PC-3 (cell line): Measurements from ENCODE around the gene CPEB1. TPM values are rescaled to one million over a fixed set of nuclear protein-coding genes. Genes with fewer than 3 reads are reported as not detected.

Source experiments
- ATAC-seq: fragments of 200-7000 bp; cut with Tn5 transposase; 2 replicates; pipeline ENCODE4 v1.9.1; 2020; ENCODE audit warnings: mild to moderate bottlenecking, moderate library complexity
- BruUV-seq: library from RNA; stranded (reverse); fragments of 400-500 nt; replicated peaks from 2 replicates; lab custom pipeline; 2021; lab: Mats Ljungman, UMichigan
- CTCF ChIA-PET: fragments of 300-600 bp; sonication (Branson Sonifier 250); formaldehyde crosslinking; loops from one replicate; lab custom pipeline; 2022; ENCODE audit warnings: antibody characterized with exemption; lab: Charles Lee
- POLR2A ChIA-PET: fragments of 300-600 bp; sonication (Branson Sonifier 250); formaldehyde crosslinking; loops from one replicate; lab custom pipeline; 2022; ENCODE audit warnings: antibody characterized with exemption; ENCODE audit not compliant: unreplicated experiment; lab: Charles Lee
- DNase-seq: peaks from one replicate; pipeline ENCODE4 v3.0.0-alpha.2; 2015
- H2AFZ ChIP-seq: fragments of 300-600 bp; sonication (generic); 2 replicates; pipeline ENCODE4 v1.6.0; 2016; ENCODE audit warnings: antibody characterized with exemption, low read length
- H3F3A ChIP-seq: fragments of 300-600 bp; sonication (generic); one replicate; pipeline ENCODE4 v1.6.0; 2017; ENCODE audit warnings: antibody characterized with exemption, low read length, control low read depth, mild to moderate bottlenecking; ENCODE audit not compliant: unreplicated experiment
- H3K27ac ChIP-seq: fragments of 300-600 bp; sonication (generic); 2 replicates; pipeline ENCODE4 v1.5.1; 2016; ENCODE audit warnings: mild to moderate bottlenecking, low read length
- H3K27me3 ChIP-seq: fragments of 300-600 bp; sonication (generic); 2 replicates; pipeline ENCODE4 v1.6.1; 2016; ENCODE audit warnings: low read length, mixed read lengths
- H3K36me3 ChIP-seq: fragments of 300-600 bp; sonication (generic); 2 replicates; pipeline ENCODE4 v1.6.1; 2016; ENCODE audit warnings: low read depth, mixed run types, low read length, mixed read lengths
- H3K4me1 ChIP-seq: fragments of 300-600 bp; sonication (generic); 2 replicates; pipeline ENCODE4 v1.5.1; 2016; ENCODE audit warnings: low read length; ENCODE audit not compliant: insufficient read depth
- H3K4me2 ChIP-seq: fragments of 300-600 bp; sonication (generic); 2 replicates; pipeline ENCODE4 v1.6.0; 2016; ENCODE audit warnings: low read length
- H3K4me3 ChIP-seq: fragments of 300-600 bp; sonication (generic); 2 replicates; pipeline ENCODE4 v1.5.1; 2016; ENCODE audit warnings: mild to moderate bottlenecking, low read length, mixed read lengths
- H3K79me2 ChIP-seq: fragments of 300-600 bp; sonication (generic); 2 replicates; pipeline ENCODE4 v1.6.1; 2017; ENCODE audit warnings: low read length, mixed read lengths
- H3K9ac ChIP-seq: fragments of 300-600 bp; sonication (generic); 2 replicates; pipeline ENCODE4 v1.6.0; 2016; ENCODE audit warnings: mild to moderate bottlenecking, low read length
- H3K9me2 ChIP-seq: fragments of 300-600 bp; sonication (generic); replicated peaks from 2 replicates; pipeline ENCODE4 v1.6.1; 2016; ENCODE audit warnings: mixed run types, low read length, mixed read lengths
- H3K9me3 ChIP-seq: fragments of 300-600 bp; sonication (generic); 2 replicates; pipeline ENCODE4 v1.6.1; 2016; ENCODE audit warnings: low read length, mixed read lengths
- H4K20me1 ChIP-seq: fragments of 300-600 bp; sonication (generic); 2 replicates; pipeline ENCODE4 v1.6.1; 2016; ENCODE audit warnings: low read length, mixed read lengths
- EZH2 ChIP-seq: fragments of 300-600 bp; sonication (generic); IDR thresholded peaks from one replicate; pipeline ENCODE4 v1.6.1; 2017; ENCODE audit warnings: antibody characterized with exemption, mild to moderate bottlenecking, low read length; ENCODE audit not compliant: unreplicated experiment
- EZH2phosphoT487 ChIP-seq: fragments of 300-600 bp; sonication (generic); IDR thresholded peaks from 2 replicates; pipeline ENCODE4 v1.6.1; 2018; ENCODE audit warnings: mild to moderate bottlenecking, antibody characterized with exemption, low read length, borderline replicate concordance
- intact Hi-C: fragments of 100-400 bp; cut with micrococcal nuclease; formaldehyde crosslinking; loops from 2 replicates; pipeline ENCODE4 v1.9.0; 2023
- total RNA-seq: library from RNA; depleted of rRNA; stranded (reverse); fragments of >200 nt; gene quantifications from 2 replicates; pipeline ENCODE4 v1.2.3, GENCODE V29; 2014
- TF ChIP-seq, protein P1 (sequence below): fragments of 300-600 bp; sonication (generic); conservative IDR thresholded peaks from 2 replicates; pipeline ENCODE4 v1.5.1; 2017; ENCODE audit warnings: antibody characterized with exemption, low read depth, mild to moderate bottlenecking, low read length

Gene CPEB1
- total RNA-seq, 1 experiment from 2014 or later: 3.3 TPM

DNA sequence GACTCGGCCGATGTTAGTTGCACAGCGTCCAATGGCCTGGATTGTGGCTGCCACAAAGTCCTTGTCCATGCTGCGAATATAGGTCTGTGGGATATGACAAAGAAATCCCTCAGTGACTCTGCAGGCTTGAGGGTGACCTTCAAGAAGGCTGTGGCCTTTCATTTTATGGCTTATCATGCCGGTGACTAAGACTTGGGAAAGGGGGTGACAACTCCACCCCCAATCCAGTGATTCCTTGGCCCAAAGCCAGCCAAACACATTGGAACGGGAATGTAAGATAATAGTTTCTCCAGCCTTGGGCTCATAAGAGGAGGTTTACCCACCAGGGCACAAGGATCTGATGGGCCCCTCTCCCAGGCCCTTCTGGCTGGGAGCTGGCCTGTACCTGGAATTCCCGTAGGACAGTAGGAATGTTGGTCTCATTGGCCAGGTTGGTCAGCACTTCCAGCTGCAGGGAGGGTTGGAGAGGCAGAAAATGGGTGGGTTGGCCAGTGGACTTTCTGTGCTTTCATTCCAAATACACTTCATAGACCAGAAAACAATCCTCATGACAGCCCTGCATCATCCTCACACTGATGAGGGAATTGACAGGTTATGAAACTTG lies 30.7 kb upstream of the CPEB1 start:
- Histone ChIP-seq H3K9ac (no peak overlapping the region), H3K9me2 (no peaks in the 10 kb centered on the region), H4K20me1 (no peaks in the 10 kb centered on the region), H3K4me1 (no peaks in the 10 kb centered on the region), H3K79me2 (no peaks in the 10 kb centered on the region), H3K4me2 (no peak overlapping the region), H3K4me3 (no peak overlapping the region), H2AFZ (no peak overlapping the region), H3K27me3 (peaks cover 8% of the 10 kb centered on the region; the same call in 1 of the 2 replicates), H3K9me3 (no peaks in the 10 kb centered on the region), H3K36me3 (no peaks in the 10 kb centered on the region), H3F3A (no peaks in the 10 kb centered on the region), H3K27ac (no peak overlapping the region)
- ATAC-seq (no peak), DNase-seq (no peak)
- ChIA-PET CTCF (no interaction called here), POLR2A (no interaction called here)
- TF ChIP-seq, protein P1, sequence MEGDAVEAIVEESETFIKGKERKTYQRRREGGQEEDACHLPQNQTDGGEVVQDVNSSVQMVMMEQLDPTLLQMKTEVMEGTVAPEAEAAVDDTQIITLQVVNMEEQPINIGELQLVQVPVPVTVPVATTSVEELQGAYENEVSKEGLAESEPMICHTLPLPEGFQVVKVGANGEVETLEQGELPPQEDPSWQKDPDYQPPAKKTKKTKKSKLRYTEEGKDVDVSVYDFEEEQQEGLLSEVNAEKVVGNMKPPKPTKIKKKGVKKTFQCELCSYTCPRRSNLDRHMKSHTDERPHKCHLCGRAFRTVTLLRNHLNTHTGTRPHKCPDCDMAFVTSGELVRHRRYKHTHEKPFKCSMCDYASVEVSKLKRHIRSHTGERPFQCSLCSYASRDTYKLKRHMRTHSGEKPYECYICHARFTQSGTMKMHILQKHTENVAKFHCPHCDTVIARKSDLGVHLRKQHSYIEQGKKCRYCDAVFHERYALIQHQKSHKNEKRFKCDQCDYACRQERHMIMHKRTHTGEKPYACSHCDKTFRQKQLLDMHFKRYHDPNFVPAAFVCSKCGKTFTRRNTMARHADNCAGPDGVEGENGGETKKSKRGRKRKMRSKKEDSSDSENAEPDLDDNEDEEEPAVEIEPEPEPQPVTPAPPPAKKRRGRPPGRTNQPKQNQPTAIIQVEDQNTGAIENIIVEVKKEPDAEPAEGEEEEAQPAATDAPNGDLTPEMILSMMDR: no peak
- TF ChIP-seq EZH2 (no peak), EZH2phosphoT487 (no peak)
- no TSS peak for BruUV-seq
- intact Hi-C loops: no loop called here

DNA sequence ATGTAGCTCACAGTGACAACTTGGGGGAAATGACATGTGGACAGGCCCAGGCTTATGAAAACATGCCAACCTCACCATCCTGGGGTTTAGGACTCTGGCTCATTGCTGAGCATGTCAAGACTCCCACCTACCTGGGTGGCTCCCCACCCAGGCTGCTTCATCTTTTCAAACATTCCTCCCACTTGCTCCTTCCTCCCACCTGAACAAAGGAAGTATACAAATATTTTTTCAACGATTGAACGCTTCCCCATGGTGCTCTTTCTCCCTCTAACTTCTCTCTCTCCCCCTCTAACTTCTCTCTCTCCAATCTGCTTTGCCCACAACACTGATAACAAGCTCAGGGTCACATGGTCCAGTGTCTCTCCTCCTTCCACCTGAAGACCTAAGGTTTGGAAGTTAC lies 27.7 kb upstream of the CPEB1 start:
- Histone ChIP-seq H3K4me3 (no peak overlapping the region), H4K20me1 (no peaks in the 10 kb centered on the region), H3K9me3 (no peaks in the 10 kb centered on the region), H3K27ac (no peak overlapping the region), H3K9ac (no peak overlapping the region), H3K79me2 (no peaks in the 10 kb centered on the region), H3K27me3 (no peaks in the 10 kb centered on the region), H3K4me2 (no peak overlapping the region), H2AFZ (no peak overlapping the region), H3K4me1 (no peaks in the 10 kb centered on the region), H3K9me2 (no peaks in the 10 kb centered on the region), H3K36me3 (no peaks in the 10 kb centered on the region), H3F3A (no peaks in the 10 kb centered on the region)
- intact Hi-C loops: no loop called here
- ATAC-seq: no peak
- TF ChIP-seq EZH2: no peak
- TF ChIP-seq EZH2phosphoT487: no peak
- TF ChIP-seq, protein P1: no peak
- BruUV-seq: no TSS peak
- no peak for DNase-seq
- POLR2A ChIA-PET: no interaction called here
- CTCF ChIA-PET: no interaction called here

DNA sequence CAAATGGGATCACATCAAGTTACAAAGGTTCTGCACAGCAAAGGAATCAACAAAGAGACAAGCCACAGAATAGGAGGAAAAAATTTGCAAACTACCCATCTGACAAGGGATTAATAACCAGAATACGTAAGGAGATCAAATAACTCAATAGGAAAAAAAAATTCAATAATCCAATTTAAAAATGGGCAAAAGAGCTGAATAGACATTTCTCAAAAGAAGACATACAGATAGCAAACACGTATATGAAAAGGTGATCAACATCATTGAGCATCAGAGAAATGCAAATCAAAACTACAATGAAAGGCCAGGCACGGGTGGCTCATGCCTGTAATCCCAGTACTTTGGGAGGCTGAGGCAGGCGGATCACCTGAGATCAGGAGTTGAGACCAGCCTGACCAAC lies 23.5 kb upstream of the CPEB1 start:
- Histone ChIP-seq H2AFZ (no peak overlapping the region), H4K20me1 (no peaks in the 10 kb centered on the region), H3K4me2 (no peak overlapping the region), H3K9me3 (no peaks in the 10 kb centered on the region), H3K79me2 (no peaks in the 10 kb centered on the region), H3K9me2 (no peaks in the 10 kb centered on the region), H3K27ac (no peak overlapping the region), H3F3A (no peaks in the 10 kb centered on the region), H3K4me3 (no peak overlapping the region), H3K27me3 (peaks cover 5% of the 10 kb centered on the region), H3K36me3 (no peaks in the 10 kb centered on the region), H3K9ac (no peak overlapping the region), H3K4me1 (no peaks in the 10 kb centered on the region)
- CTCF ChIA-PET: no interaction called here
- POLR2A ChIA-PET: no interaction called here
- no peak for DNase-seq
- no peak for ATAC-seq
- BruUV-seq: no TSS peak
- TF ChIP-seq EZH2phosphoT487 (no peak), EZH2 (no peak)
- TF ChIP-seq, protein P1: no peak
- intact Hi-C loops: no loop called here
